NCI-H1105 treated with DMSO at 0.1 percent for 48 hours (cell line): ENCODE results near the gene RSBN1L.
"Not testable (repeated sequence)": the region's sequence is repeated elsewhere in the genome, so short reads cannot be mapped to it uniquely, and the experiment has no call there.

ENCODE experiments used
- DNase-seq: peaks from one replicate; lab custom pipeline; 2025; lab: John Stamatoyannopoulos, UW

The RSBN1L gene

GRCh38 chr7:77696057-77696642, at the start of gene RSBN1L:
Gene RSBN1L, plus strand, starts transcription at chr7:77696459. Its CDS starts 11 bp downstream, at chr7:77696470.
- peak; percentile 99 for DNase-seq

GRCh38 chr7:77648742-77649338, 47.4 kb upstream of the RSBN1L start:
- no peak for DNase-seq

- DNase-seq, result no peak
Measured at GRCh38 chr7:77649716-77650349, 46.4 kb upstream of the RSBN1L start.

GRCh38 chr7:77651575-77652162, 44.6 kb upstream of the RSBN1L start:
- DNase-seq, result peak; percentile 37

GRCh38 chr7:77652826-77653225, 43.4 kb upstream of the RSBN1L start:
- DNase-seq, result not testable (repeated sequence)

- DNase-seq, result no peak
Measured at GRCh38 chr7:77653572-77653971, 42.7 kb upstream of the RSBN1L start.

- no peak for DNase-seq
Measured at GRCh38 chr7:77655356-77655755, 40.9 kb upstream of the RSBN1L start.

- no peak for DNase-seq
Measured at GRCh38 chr7:77655836-77656455, 40.3 kb upstream of the RSBN1L start.

GRCh38 chr7:77657427-77658224, 38.6 kb upstream of the RSBN1L start:
- peak; percentile 73 for DNase-seq

- no peak for DNase-seq
Measured at GRCh38 chr7:77658928-77659327, 37.3 kb upstream of the RSBN1L start.

GRCh38 chr7:77661816-77662215, 34.4 kb upstream of the RSBN1L start:
- no peak for DNase-seq

- DNase-seq, result no peak
Measured at GRCh38 chr7:77662869-77663268, 33.4 kb upstream of the RSBN1L start.

- DNase-seq, result no peak
Measured at GRCh38 chr7:77664715-77665114, 31.5 kb upstream of the RSBN1L start.

GRCh38 chr7:77665161-77665560, 31.1 kb upstream of the RSBN1L start:
- DNase-seq, result no peak

GRCh38 chr7:77667459-77668086, 28.7 kb upstream of the RSBN1L start:
- no peak for DNase-seq

GRCh38 chr7:77674878-77675277, 21.4 kb upstream of the RSBN1L start:
- no peak for DNase-seq

GRCh38 chr7:77679608-77680007, 16.7 kb upstream of the RSBN1L start:
- DNase-seq, result peak; percentile 29

GRCh38 chr7:77680266-77680665, 16.0 kb upstream of the RSBN1L start:
- no peak for DNase-seq

GRCh38 chr7:77684030-77684429, 12.2 kb upstream of the RSBN1L start:
- no peak for DNase-seq

GRCh38 chr7:77685233-77685632, 11.0 kb upstream of the RSBN1L start:
- DNase-seq, result peak; percentile 60

- DNase-seq, result no peak
Measured at GRCh38 chr7:77687100-77687746, 9.0 kb upstream of the RSBN1L start.
